Measurements from ENCODE around the gene LIME1. TPM values are rescaled to one million over a fixed set of nuclear protein-coding genes. Genes with fewer than 3 reads are reported as not detected.

Gene LIME1
- polyA plus RNA-seq, 3 donors = 0.39 to 8.8 (median 0.62) TPM

DNA sequence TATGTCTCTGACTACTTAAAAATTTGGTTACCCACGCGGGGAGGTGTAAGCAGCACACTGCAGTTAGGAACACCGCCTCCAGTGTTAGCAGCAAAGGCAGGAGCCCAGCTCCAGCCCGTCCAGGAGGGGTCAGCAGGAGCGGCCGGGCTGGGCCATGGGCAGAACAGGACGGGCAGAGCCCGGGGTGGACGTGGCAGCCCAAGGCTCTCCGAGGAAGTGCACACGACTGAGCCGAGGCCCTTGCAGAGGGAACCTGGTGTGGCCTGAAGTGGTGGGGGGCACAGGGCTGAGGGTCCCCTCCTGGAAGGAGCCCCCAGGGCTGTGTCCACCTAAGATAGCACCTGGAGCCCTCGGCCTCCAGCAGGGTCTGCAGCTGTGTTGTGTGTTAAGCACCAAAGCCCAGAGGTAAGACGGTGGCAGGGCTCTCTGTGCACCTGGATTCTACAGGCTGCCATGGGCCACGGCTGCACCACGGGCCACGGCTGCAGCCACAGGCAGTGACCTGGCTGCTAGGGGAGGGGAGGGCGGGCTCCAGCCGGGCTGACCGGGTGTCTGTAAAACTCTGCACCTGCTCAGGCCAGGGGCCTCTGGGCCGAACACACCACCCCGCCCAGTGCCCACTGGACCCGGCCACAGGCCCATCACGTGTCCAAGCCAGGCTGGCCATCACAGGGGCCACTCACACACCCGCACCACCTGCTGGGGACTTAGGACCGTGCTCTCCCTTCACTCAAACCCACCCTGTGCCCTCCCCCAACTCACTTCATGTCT, 9.7 kb downstream of the LIME1 start:
- Histone ChIP-seq H3K36me3 (replicated peaks in 1 of 2; ENCODE audit: control insufficient read depth in 1 of 2, insufficient read depth in 2 of 2, low read length in 2 of 2) (peaks cover 0 to 9% of the 10 kb centered on the region in 2 donors), H3K4me3 (replicated peaks in 1 of 3; ENCODE audit: low read depth in 2 of 3, low read length in 3 of 3) (no peak overlapping the region), H3K27me3 (ENCODE audit: control insufficient read depth in 2 of 2, insufficient read depth in 2 of 2, low read length in 2 of 2) (no peaks in the 10 kb centered on the region), H3K4me1 (ENCODE audit: control insufficient read depth in 1 of 2, insufficient read depth in 2 of 2, low read length in 2 of 2) (peaks cover 5 to 6% of the 10 kb centered on the region in 2 donors), H3K79me2 (ENCODE audit: insufficient read depth, low read length) (peaks cover 5% of the 10 kb centered on the region), H2AFZ (ENCODE audit: insufficient read depth, low read depth, low read length, poor library complexity, severe bottlenecking) (no peak overlapping the region), H3K9me3 (replicated peaks in 1 of 2; ENCODE audit: control insufficient read depth in 1 of 2, insufficient read depth in 1 of 2, low read length in 2 of 2) (no peaks in the 10 kb centered on the region), H3K4me2 (replicated peaks; ENCODE audit: extremely low read depth, low read length, poor library complexity, severe bottlenecking) (no peak overlapping the region), H3K9ac (ENCODE audit: insufficient read depth, low read length, poor library complexity, severe bottlenecking) (no peak overlapping the region), H3K27ac (ENCODE audit: low read depth in 1 of 2, low read length in 2 of 2) (no peak overlapping the region), H4K20me1 (ENCODE audit: insufficient read depth, low read length) (peaks cover 4% of the 10 kb centered on the region)
- Mint-ChIP-seq H3K27me3 (ENCODE audit: low read depth in 3 of 3) (peaks cover 1 to 3% (median 2%) of the 10 kb centered on the region in 3 donors), H3K9me3 (no peaks in the 10 kb centered on the region), H3K27ac (no peak overlapping the region), H3K4me1 (peaks cover 1% of the 10 kb centered on the region), H3K36me3 (peaks cover 2 to 8% of the 10 kb centered on the region in 2 donors), H3K4me3 (no peak overlapping the region)
- 96% methylated on average over 21 of the region's 26 CpGs for WGBS (ENCODE audit: insufficient coverage)
- TF ChIP-seq, protein P1, sequence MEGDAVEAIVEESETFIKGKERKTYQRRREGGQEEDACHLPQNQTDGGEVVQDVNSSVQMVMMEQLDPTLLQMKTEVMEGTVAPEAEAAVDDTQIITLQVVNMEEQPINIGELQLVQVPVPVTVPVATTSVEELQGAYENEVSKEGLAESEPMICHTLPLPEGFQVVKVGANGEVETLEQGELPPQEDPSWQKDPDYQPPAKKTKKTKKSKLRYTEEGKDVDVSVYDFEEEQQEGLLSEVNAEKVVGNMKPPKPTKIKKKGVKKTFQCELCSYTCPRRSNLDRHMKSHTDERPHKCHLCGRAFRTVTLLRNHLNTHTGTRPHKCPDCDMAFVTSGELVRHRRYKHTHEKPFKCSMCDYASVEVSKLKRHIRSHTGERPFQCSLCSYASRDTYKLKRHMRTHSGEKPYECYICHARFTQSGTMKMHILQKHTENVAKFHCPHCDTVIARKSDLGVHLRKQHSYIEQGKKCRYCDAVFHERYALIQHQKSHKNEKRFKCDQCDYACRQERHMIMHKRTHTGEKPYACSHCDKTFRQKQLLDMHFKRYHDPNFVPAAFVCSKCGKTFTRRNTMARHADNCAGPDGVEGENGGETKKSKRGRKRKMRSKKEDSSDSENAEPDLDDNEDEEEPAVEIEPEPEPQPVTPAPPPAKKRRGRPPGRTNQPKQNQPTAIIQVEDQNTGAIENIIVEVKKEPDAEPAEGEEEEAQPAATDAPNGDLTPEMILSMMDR (IDR thresholded peaks at IDR 0.05) = no peak
- intact Hi-C loops (cut with micrococcal nuclease) = no loop called here
- no peak for DNase-seq

DNA sequence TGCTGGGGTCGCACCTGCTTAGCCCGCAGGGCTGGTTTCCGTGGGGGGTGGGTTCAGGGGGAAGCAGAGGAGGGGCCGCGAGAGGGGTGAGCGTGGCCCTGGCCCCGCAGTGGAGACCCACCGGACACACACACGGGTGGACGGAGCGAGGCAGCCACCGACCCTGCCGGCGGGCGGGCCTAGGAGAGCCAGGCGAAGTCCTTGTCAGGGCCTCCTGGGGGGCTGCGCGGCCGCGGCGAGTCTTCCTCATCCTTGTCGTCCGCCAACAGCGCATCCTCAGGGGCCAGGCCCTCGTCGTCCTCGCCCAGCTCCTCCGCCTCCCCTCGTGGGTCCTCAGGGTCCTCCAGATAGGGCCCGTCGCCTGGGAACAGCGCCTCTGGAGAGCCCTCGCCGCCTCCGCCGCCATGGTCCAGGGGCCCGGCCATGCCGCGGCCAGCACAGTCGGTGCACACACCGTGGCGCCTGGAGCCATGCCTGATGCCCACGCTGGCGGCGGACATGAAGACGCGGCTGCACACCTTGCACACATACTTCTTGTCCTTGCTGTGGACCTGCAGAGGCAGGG, 10.4 kb downstream of the LIME1 start:
- H3K27me3 ChIP-seq (ENCODE audit: control insufficient read depth in 2 of 2, insufficient read depth in 2 of 2, low read length in 2 of 2) = no peaks in the 10 kb centered on the region
- intact Hi-C loops (cut with micrococcal nuclease) = no loop called here
- H4K20me1 ChIP-seq (ENCODE audit: insufficient read depth, low read length) = no peaks in the 10 kb centered on the region
- peaks cover 2 to 4% (median 3%) of the 10 kb centered on the region in 3 donors for H3K27me3 Mint-ChIP-seq (ENCODE audit: low read depth in 3 of 3)
- H3K4me1 Mint-ChIP-seq = no peaks in the 10 kb centered on the region
- no peak overlapping the region for H3K4me2 ChIP-seq (replicated peaks; ENCODE audit: extremely low read depth, low read length, poor library complexity, severe bottlenecking)
- no peak overlapping the region for H2AFZ ChIP-seq (ENCODE audit: insufficient read depth, low read depth, low read length, poor library complexity, severe bottlenecking)
- H3K27ac Mint-ChIP-seq = no peak overlapping the region
- peaks cover 0 to 9% of the 10 kb centered on the region in 2 donors for H3K36me3 ChIP-seq (replicated peaks in 1 of 2; ENCODE audit: control insufficient read depth in 1 of 2, insufficient read depth in 2 of 2, low read length in 2 of 2)
- no peak overlapping the region for H3K9ac ChIP-seq (ENCODE audit: insufficient read depth, low read length, poor library complexity, severe bottlenecking)
- no peak overlapping the region for H3K4me3 Mint-ChIP-seq
- no peak overlapping the region for H3K27ac ChIP-seq (ENCODE audit: low read depth in 1 of 2, low read length in 2 of 2)
- TF ChIP-seq, protein P1 (IDR thresholded peaks at IDR 0.05) = no peak
- no peaks in the 10 kb centered on the region for H3K4me1 ChIP-seq (ENCODE audit: control insufficient read depth in 1 of 2, insufficient read depth in 2 of 2, low read length in 2 of 2)
- no peaks in the 10 kb centered on the region for H3K9me3 Mint-ChIP-seq
- WGBS (ENCODE audit: insufficient coverage) = 96% methylated on average over 36 of the region's 47 CpGs
- H3K79me2 ChIP-seq (ENCODE audit: insufficient read depth, low read length) = no peaks in the 10 kb centered on the region
- no peak for DNase-seq
- H3K4me3 ChIP-seq (replicated peaks in 1 of 3; ENCODE audit: low read depth in 2 of 3, low read length in 3 of 3) = no peak overlapping the region
- peaks cover 2 to 8% of the 10 kb centered on the region in 2 donors for H3K36me3 Mint-ChIP-seq
- no peaks in the 10 kb centered on the region for H3K9me3 ChIP-seq (replicated peaks in 1 of 2; ENCODE audit: control insufficient read depth in 1 of 2, insufficient read depth in 1 of 2, low read length in 2 of 2)
